Measurements from ENCODE around the gene JMJD4.

Gene JMJD4

GRCh38 chr1:227779021-227779441 is 43.9 kb upstream of the JMJD4 start:
- Histone ChIP-seq H3K27ac (no peak overlapping the region), H3K4me3 (ENCODE audit: low read depth, low read length) (no peak overlapping the region), H3K36me3 (no peaks in the 10 kb centered on the region), H3K9me3 (ENCODE audit: severe bottlenecking) (no peaks in the 10 kb centered on the region), H3K27me3 (ENCODE audit: insufficient read depth, low read depth, severe bottlenecking) (no peaks in the 10 kb centered on the region)
- TF ChIP-seq CTCF (IDR thresholded peaks at IDR 0.05; ENCODE audit: low read depth, low read length) = no peak
- no peak for DNase-seq

- Histone ChIP-seq H3K9me3 (ENCODE audit: severe bottlenecking) (no peaks in the 10 kb centered on the region), H3K27me3 (ENCODE audit: insufficient read depth, low read depth, severe bottlenecking) (no peaks in the 10 kb centered on the region), H3K27ac (no peak overlapping the region), H3K4me3 (ENCODE audit: low read depth, low read length) (no peak overlapping the region), H3K36me3 (no peaks in the 10 kb centered on the region)
- TF ChIP-seq CTCF (IDR thresholded peaks at IDR 0.05; ENCODE audit: low read depth, low read length) = no peak
- no peak for DNase-seq
Measured at GRCh38 chr1:227778401-227778947, 43.4 kb upstream of the JMJD4 start.

GRCh38 chr1:227777646-227778045 is 42.5 kb upstream of the JMJD4 start:
- no peaks in the 10 kb centered on the region for H3K9me3 ChIP-seq (ENCODE audit: severe bottlenecking)
- H3K4me3 ChIP-seq (ENCODE audit: low read depth, low read length) = no peak overlapping the region
- no peak for DNase-seq
- no peaks in the 10 kb centered on the region for H3K36me3 ChIP-seq
- H3K27me3 ChIP-seq (ENCODE audit: insufficient read depth, low read depth, severe bottlenecking) = no peaks in the 10 kb centered on the region
- TF ChIP-seq CTCF (IDR thresholded peaks at IDR 0.05; ENCODE audit: low read depth, low read length) = no peak
- H3K27ac ChIP-seq = no peak overlapping the region

- Histone ChIP-seq H3K27ac (no peak overlapping the region), H3K9me3 (ENCODE audit: severe bottlenecking) (no peaks in the 10 kb centered on the region), H3K4me3 (ENCODE audit: low read depth, low read length) (no peak overlapping the region), H3K27me3 (ENCODE audit: insufficient read depth, low read depth, severe bottlenecking) (no peaks in the 10 kb centered on the region), H3K36me3 (no peaks in the 10 kb centered on the region)
- TF ChIP-seq CTCF (IDR thresholded peaks at IDR 0.05; ENCODE audit: low read depth, low read length) = no peak
- DNase-seq = no peak
Measured at GRCh38 chr1:227777156-227777555, 42.1 kb upstream of the JMJD4 start.

GRCh38 chr1:227776331-227776771 is 41.2 kb upstream of the JMJD4 start:
- H3K4me3 ChIP-seq (ENCODE audit: low read depth, low read length) = no peak overlapping the region
- H3K27me3 ChIP-seq (ENCODE audit: insufficient read depth, low read depth, severe bottlenecking) = no peaks in the 10 kb centered on the region
- H3K27ac ChIP-seq = no peak overlapping the region
- TF ChIP-seq CTCF (IDR thresholded peaks at IDR 0.05; ENCODE audit: low read depth, low read length) = no peak
- no peaks in the 10 kb centered on the region for H3K36me3 ChIP-seq
- DNase-seq = no peak
- no peaks in the 10 kb centered on the region for H3K9me3 ChIP-seq (ENCODE audit: severe bottlenecking)

DNA sequence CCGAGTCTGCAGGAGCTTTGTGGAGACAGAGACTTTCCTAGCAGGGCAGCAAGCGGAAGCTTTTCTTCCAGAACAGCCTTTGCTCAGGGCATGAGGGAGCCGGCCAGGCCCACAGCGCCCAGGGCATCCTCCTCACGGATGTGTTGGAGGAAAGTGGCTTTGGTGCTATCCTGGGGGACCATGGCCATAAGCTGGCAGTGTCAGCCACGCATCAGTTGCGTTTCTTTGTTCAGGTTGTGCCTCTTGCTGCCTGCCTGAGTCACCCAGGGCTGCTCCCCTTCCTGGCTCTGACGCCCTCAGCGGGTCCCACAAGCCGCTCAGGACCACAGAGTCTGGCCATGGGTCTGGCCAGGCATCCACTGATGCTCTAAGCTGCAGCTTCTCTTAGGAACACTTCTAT is 40.7 kb upstream of the JMJD4 start:
- no peak for TF ChIP-seq CTCF (IDR thresholded peaks at IDR 0.05; ENCODE audit: low read depth, low read length)
- no peak overlapping the region for H3K4me3 ChIP-seq (ENCODE audit: low read depth, low read length)
- no peaks in the 10 kb centered on the region for H3K27me3 ChIP-seq (ENCODE audit: insufficient read depth, low read depth, severe bottlenecking)
- H3K36me3 ChIP-seq = no peaks in the 10 kb centered on the region
- no peak overlapping the region for H3K27ac ChIP-seq
- no peaks in the 10 kb centered on the region for H3K9me3 ChIP-seq (ENCODE audit: severe bottlenecking)
- DNase-seq = no peak

Data from WERI-Rb-1 (cell line).